Stimulated activated CD8-positive, alpha-beta memory T cell treated with anti-CD3 and anti-CD28 coated beads, Interleukin-15, amount 100 ng/mL, for 4 hours (primary cell): ENCODE data around the gene BIK.
"Not testable (repeated sequence)": the region's sequence is repeated elsewhere in the genome, so short reads cannot be mapped to it uniquely, and the experiment has no call there.

Experiments used
- DNase-seq, 2 donors: peaks; one replicate each; pipeline ENCODE4 v3.0.0-alpha.2; 2020; ENCODE audit warnings: low read depth in 2 of 2

Gene BIK

GRCh38 chr22:43134553-43134952 lies 24.0 kb downstream of the BIK start:
- DNase-seq = no peak

- DNase-seq = no peak
Measured at GRCh38 chr22:43135565-43135964, 25.0 kb downstream of the BIK start.

DNA sequence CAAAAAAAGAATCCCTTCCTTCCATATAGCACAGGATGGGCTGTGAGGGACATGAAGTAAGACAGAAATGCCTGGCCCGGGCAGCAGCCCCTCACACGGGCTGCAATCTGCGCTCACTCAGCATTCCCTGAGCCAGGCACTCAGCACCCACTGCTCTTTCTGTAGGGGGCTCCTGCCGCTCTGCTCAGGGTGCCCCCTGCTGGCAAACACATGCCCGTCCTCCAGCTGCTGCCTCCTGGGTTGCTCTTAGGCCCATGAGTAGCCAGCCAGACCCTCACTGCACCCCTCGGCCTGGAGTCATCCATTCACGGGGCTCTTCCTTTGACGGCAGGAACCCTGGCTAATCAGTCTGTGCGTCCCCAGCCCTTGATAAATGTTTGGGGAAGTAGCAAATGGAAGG lies 25.7 kb downstream of the BIK start:
- DNase-seq = no peak

- DNase-seq = no peak
Measured at GRCh38 chr22:43136801-43137200, 26.3 kb downstream of the BIK start.

GRCh38 chr22:43142880-43143562 lies 32.5 kb downstream of the BIK start, which contains the start of gene MCAT:
TSS of gene MCAT (minus strand) at chr22:43143398. CDS start at chr22:43143348, 50 bp downstream.
- DNase-seq = peak; percentile 49 to 66

- no peak for DNase-seq
Measured at GRCh38 chr22:43144949-43145348, 34.4 kb downstream of the BIK start.

DNA sequence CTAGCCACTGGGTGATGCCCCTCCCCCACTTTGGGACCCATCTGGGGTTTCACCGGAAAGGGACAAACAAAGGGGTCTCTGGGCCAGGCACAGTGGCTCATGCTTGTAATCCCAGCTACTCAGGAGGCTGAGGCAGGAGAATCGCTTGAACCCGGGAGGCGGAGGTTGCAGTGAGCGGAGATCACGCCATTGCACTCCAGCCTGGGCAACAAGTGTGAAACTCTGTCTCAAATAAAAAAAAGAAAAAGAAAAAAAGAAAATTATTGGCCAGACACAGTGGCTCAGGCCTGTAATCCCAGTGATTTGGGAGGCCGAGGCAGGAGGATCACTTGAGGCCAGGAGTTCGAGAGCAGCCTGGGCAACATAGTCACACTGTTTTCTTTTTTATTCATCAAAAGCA lies 34.8 kb downstream of the BIK start:
- DNase-seq = not testable (repeated sequence)

- DNase-seq = not testable (repeated sequence)
Measured at GRCh38 chr22:43146332-43146731, 35.8 kb downstream of the BIK start.

GRCh38 chr22:43147821-43148220 lies 37.3 kb downstream of the BIK start:
- no peak for DNase-seq

- no peak for DNase-seq
Measured at GRCh38 chr22:43148581-43148980, 38.0 kb downstream of the BIK start.

DNA sequence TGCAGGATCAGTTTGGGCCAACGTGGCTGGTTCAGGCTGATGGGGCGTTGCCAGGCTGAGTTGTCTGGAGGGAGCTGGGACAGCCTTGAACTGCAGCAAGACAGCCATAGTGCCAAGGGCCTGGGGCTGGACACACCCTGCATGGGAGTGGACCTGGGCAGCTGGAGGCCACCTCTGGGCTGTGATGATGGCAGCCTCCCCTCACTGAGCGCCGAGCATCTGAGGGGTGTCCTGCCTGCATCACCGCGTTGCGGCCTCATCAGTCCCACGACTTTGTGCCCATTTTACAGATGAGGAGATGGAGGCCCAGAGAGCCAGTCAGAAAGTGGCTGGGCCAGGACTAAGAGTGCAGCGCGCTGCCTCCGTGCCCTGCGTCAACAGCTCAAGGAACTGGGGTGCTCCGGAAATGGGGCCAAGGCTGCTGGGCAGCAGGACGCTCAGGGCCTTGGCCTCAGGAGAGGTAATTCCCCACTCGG lies 40.2 kb downstream of the BIK start:
- no peak for DNase-seq

DNA sequence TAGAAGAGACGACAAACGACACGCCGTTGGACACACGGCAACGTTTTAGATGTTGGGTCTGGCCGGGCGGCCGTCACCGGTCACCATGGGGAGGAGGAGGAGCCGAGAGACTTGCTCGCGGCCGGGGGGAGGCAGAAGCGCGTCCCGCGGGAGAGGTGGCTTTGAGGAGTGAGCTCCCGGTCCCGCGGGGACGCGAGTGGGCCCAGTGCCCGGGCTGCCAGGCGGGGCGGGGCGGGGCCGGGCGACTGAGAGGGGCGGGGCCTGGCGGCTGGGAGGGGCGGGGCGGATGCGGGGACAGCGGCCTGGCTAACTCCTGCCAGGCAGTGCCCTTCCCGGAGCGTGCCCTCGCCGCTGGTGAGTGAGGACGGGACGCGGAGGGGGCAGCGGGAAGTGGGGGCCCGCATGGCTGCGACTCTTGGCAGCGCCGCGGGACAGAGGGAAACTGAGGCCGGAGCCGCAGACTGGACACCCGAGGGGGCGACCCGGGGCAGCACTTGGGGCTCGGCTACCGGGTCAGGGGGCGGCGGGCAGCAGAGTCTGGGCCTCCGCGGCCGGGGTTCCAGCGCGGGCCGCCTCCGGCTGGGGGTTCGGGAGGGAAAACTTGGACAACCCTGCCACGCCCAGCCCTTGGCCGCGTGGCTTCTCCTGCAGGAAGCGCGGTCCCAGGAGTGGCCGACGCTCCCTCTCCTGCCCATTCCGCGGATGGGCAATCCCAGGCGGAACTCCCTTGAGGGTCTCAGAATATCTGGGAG lies 40.9 kb downstream of the BIK start, which contains the start of gene TSPO:
Gene TSPO, plus strand, starts transcription at position 309 of the 752 bp plus-strand sequence. CDS start 7,680 bp downstream, outside the sequence.
- DNase-seq = peak in 1 of 2 donors; percentile 29

DNA sequence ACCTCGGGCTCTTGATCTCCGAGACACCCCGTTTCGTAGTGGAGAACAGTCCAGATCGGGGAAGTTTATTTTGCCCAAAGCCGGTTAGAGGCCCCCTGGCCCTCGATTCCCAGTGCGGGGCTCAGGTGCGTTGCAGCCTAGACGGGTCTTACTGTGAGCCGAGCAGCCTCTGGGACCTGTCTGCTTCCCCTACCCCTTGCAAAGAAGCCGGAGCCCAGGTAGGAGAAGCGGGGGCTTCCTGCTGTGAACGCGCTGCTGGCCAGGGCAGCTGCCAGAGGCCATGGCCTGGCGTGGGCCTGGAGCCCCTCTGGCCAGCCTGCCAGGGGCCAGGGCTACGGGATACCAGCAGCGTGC lies 41.4 kb downstream of the BIK start:
- no peak for DNase-seq

- peak; percentile 17 to 34 for DNase-seq
Measured at GRCh38 chr22:43152357-43153071, 42.0 kb downstream of the BIK start.

- DNase-seq = no peak
Measured at GRCh38 chr22:43153899-43154298, 43.3 kb downstream of the BIK start.

GRCh38 chr22:43154887-43155536 lies 44.5 kb downstream of the BIK start:
- DNase-seq = no peak

DNA sequence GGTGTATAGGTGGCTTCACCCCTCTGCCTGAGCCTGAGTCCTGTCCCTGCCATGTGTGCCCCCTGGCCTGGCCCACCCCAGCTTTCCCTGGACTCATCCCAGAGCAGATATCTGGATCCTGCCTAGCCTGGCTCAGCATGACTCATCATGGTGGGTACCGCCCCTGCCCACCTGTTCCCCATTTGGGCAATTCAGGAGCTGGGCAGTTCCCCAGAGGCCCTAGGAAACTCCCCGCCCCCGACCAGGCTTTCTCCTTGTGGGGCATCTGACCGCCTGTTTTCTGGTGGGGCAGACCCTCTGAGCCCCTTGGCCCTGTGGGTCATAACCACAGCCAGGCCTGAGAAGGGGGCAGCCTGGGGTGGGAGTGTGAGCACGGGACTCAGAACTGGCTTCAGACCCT lies 45.2 kb downstream of the BIK start:
- DNase-seq = no peak

GRCh38 chr22:43156413-43156812 lies 45.9 kb downstream of the BIK start:
- no peak for DNase-seq

DNA sequence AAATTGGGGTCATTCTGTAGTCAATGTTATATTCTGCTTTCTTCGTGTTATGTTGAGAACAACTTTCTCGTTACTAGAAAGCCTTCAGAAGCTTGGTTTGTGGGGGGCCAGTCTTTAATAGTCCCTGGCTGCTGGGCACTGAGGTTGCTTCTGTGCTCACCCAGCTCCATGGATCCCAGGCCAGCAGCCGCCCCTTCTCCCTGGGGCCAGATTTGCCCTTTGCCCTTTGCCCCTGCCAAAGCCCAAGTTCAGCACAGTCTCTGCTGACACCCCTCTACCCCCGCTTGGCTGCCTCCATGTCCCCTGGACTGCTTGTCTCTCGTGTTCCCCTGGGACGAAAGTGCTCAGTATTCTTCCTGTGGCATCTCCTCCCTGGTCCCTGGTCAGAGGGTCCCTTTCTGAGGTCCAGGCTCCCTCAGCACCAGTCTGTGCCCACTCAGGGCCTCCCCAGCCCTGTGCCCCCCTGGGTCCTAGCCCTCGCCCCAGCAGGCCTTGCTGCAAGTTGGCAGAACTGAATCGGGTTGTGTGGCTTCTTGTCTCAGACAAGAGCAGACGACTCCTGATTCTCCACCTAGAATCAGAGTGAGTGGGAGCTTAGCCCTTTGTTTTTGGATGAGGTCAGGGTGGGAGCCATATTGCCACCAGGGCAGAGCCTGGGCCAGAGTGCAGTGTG lies 47.5 kb downstream of the BIK start:
- no peak for DNase-seq

GRCh38 chr22:43158778-43159483 lies 48.4 kb downstream of the BIK start:
- no peak for DNase-seq
